H1 (cell line): ENCODE measurements around the gene ROS1. TPM values are rescaled to one million over a fixed set of nuclear protein-coding genes. Genes with fewer than 3 reads are reported as not detected.

Experiments used
- CTCF ChIA-PET: fragments of 300-600 bp; sonication (Branson Sonifier 250); formaldehyde crosslinking; loops from one replicate; lab custom pipeline; 2021; ENCODE audit not compliant: partially characterized antibody; lab: Charles Lee
- POLR2A ChIA-PET: fragments of 300-600 bp; sonication (Branson Sonifier 250); formaldehyde crosslinking; loops from one replicate; lab custom pipeline; 2021; ENCODE audit warnings: inconsistent platforms; ENCODE audit not compliant: partially characterized antibody; lab: Charles Lee
- DNase-seq, 2 experiments: peaks; one replicate each; pipeline versions ENCODE4 v3.0.0 to v3.0.0-alpha.2; 2010 to 2022; ENCODE audit warnings: low spot score in 2 of 2, low read depth in 1 of 2, mixed read lengths in 1 of 2
- FAIRE-seq: peaks from 2 replicates; lab custom pipeline; 2011; peaks lifted over from hg19 to GRCh38; lab: Jason Lieb, UNC
- H2AFZ ChIP-seq: 2 replicates; pipeline ENCODE4 v1.8.1; 2012; ENCODE audit warnings: low read length, inconsistent platforms
- H2AK5ac ChIP-seq: 2 replicates; pipeline ENCODE4 v1.6.1; 2013; ENCODE audit warnings: low read depth, low read length
- H2BK120ac ChIP-seq: replicated peaks from 2 replicates; pipeline ENCODE3; 2013; ENCODE audit warnings: low read depth, low read length, inconsistent platforms
- H2BK12ac ChIP-seq: 2 replicates; pipeline ENCODE4 v1.6.1; 2013; ENCODE audit warnings: low read depth, low read length
- H2BK15ac ChIP-seq: 2 replicates; pipeline ENCODE4 v1.6.1; 2013; ENCODE audit warnings: low read length
- H2BK20ac ChIP-seq: 2 replicates; pipeline ENCODE4 v1.6.1; 2013; ENCODE audit warnings: low read length
- H2BK5ac ChIP-seq: 2 replicates; pipeline ENCODE4 v1.6.1; 2013; ENCODE audit warnings: low read depth, low read length
- H3K14ac ChIP-seq: 2 replicates; pipeline ENCODE4 v1.6.1; 2013; ENCODE audit warnings: inconsistent platforms; ENCODE audit not compliant: insufficient read length
- H3K18ac ChIP-seq: 2 replicates; pipeline ENCODE4 v1.6.1; 2013; ENCODE audit warnings: low read length; ENCODE audit errors: extremely low read depth
- H3K23ac ChIP-seq: 2 replicates; pipeline ENCODE4 v1.6.1; 2013; ENCODE audit warnings: inconsistent platforms; ENCODE audit not compliant: insufficient read length
- H3K23me2 ChIP-seq: 2 replicates; pipeline ENCODE4 v1.6.1; 2013; ENCODE audit warnings: low read depth, low read length
- H3K27ac ChIP-seq: 2 replicates; pipeline ENCODE4 v1.6.1; 2011; ENCODE audit warnings: low read depth, low read length, inconsistent platforms
- H3K27me3 ChIP-seq, 4 experiments: replicated peaks in 1 of 4; 1 replicate in 1 of 4; 2 replicates in 3 of 4; pipeline versions ENCODE4 v1.6.1 to v1.8.1; 2011 to 2013; ENCODE audit warnings: low read length in 3 of 4, mild to moderate bottlenecking in 3 of 4, inconsistent platforms in 2 of 4, mixed read lengths in 2 of 4, moderate library complexity in 1 of 4; ENCODE audit not compliant: control insufficient read depth in 3 of 4, insufficient read depth in 3 of 4; ENCODE audit errors: extremely low read depth in 1 of 4
- H3K36me3 ChIP-seq, 4 experiments: 2 replicates each; pipeline versions ENCODE4 v1.6.1 to v1.8.1; 2011 to 2013; ENCODE audit warnings: mild to moderate bottlenecking in 4 of 4, low read length in 3 of 4, moderate library complexity in 2 of 4, control low read depth in 1 of 4, inconsistent platforms in 1 of 4; ENCODE audit not compliant: insufficient read depth in 4 of 4, control insufficient read depth in 2 of 4
- H3K4ac ChIP-seq: replicated peaks from 2 replicates; pipeline ENCODE3; 2013; ENCODE audit warnings: low read length, low read depth, mixed read lengths, inconsistent platforms; ENCODE audit not compliant: insufficient read length
- H3K4me1 ChIP-seq, 4 experiments: replicated peaks in 1 of 4; 1 replicate in 1 of 4; 2 replicates in 3 of 4; pipeline versions ENCODE4 v1.6.1 to v1.8.1; 2011 to 2013; ENCODE audit warnings: low read length in 3 of 4, inconsistent platforms in 2 of 4, mixed read lengths in 1 of 4; ENCODE audit not compliant: insufficient read depth in 4 of 4, control insufficient read depth in 3 of 4
- H3K4me2 ChIP-seq, 2 experiments: 2 replicates each; pipeline versions ENCODE4 v1.6.1 to v1.8.1; 2011 to 2013; ENCODE audit warnings: low read depth in 2 of 2, low read length in 2 of 2, control low read depth in 1 of 2, inconsistent platforms in 1 of 2, mild to moderate bottlenecking in 1 of 2; ENCODE audit not compliant: insufficient read depth in 1 of 2
- H3K4me3 ChIP-seq, 4 experiments: fragments of 200-600, 300-600 bp in 1 of 4; sonication (generic), shearing (Covaris generic), sonication (Bioruptor Twin) in 1 of 4; 2 replicates each; pipeline versions ENCODE4 v1.5.1 to v1.8.1; 2011 to 2016; ENCODE audit warnings: low read length in 4 of 4, low read depth in 3 of 4, control low read depth in 2 of 4, inconsistent platforms in 2 of 4, mild to moderate bottlenecking in 2 of 4, mixed read lengths in 1 of 4, moderate library complexity in 1 of 4; ENCODE audit not compliant: insufficient read depth in 2 of 4; ENCODE audit errors: extremely low read depth in 1 of 4
- H3K56ac ChIP-seq: replicated peaks from 2 replicates; pipeline ENCODE3; 2013; ENCODE audit warnings: low read depth, mild to moderate bottlenecking, mixed read lengths, low read length, inconsistent platforms; ENCODE audit not compliant: insufficient read length
- H3K79me1 ChIP-seq: 2 replicates; pipeline ENCODE4 v1.6.1; 2013; ENCODE audit warnings: low read depth, low read length, control low read depth
- H3K79me2 ChIP-seq, 2 experiments: 2 replicates each; pipeline versions ENCODE4 v1.6.1 to v1.8.1; 2012 to 2013; ENCODE audit warnings: low read length in 2 of 2, mild to moderate bottlenecking in 2 of 2, inconsistent platforms in 1 of 2; ENCODE audit not compliant: insufficient read depth in 2 of 2, control insufficient read depth in 1 of 2
- H3K9ac ChIP-seq, 4 experiments: replicated peaks in 1 of 4; 1 replicate in 1 of 4; 2 replicates in 3 of 4; pipeline versions ENCODE4 v1.6.1 to v1.8.1; 2011 to 2013; ENCODE audit warnings: low read depth in 3 of 4, low read length in 3 of 4, control low read depth in 2 of 4, mild to moderate bottlenecking in 2 of 4, moderate library complexity in 2 of 4, inconsistent platforms in 1 of 4; ENCODE audit errors: extremely low read depth in 1 of 4
- H3K9me3 ChIP-seq, 2 experiments: 2 replicates each; pipeline versions ENCODE4 v1.6.1 to v1.8.1; 2012 to 2013; ENCODE audit warnings: mild to moderate bottlenecking in 2 of 2, moderate library complexity in 2 of 2, control low read depth in 1 of 2, inconsistent platforms in 1 of 2, low read depth in 1 of 2, low read length in 1 of 2, mixed read lengths in 1 of 2; ENCODE audit not compliant: insufficient read depth in 2 of 2
- H4K20me1 ChIP-seq, 2 experiments: replicated peaks in 1 of 2; 2 replicates each; pipeline versions ENCODE3 to v1.8.1; 2011 to 2013; ENCODE audit warnings: inconsistent platforms in 2 of 2, low read length in 2 of 2, mild to moderate bottlenecking in 1 of 2; ENCODE audit not compliant: insufficient read depth in 2 of 2, control insufficient read depth in 1 of 2
- H4K5ac ChIP-seq: 2 replicates; pipeline ENCODE4 v1.6.1; 2013; ENCODE audit warnings: low read length, low read depth, mixed read lengths, inconsistent platforms; ENCODE audit not compliant: insufficient read length
- H4K8ac ChIP-seq: 2 replicates; pipeline ENCODE4 v1.8.0; 2013; ENCODE audit warnings: mild to moderate bottlenecking, moderate library complexity, low read length, inconsistent platforms; ENCODE audit not compliant: insufficient read depth; ENCODE audit errors: extremely low read depth
- H4K91ac ChIP-seq: replicated peaks from 2 replicates; pipeline ENCODE3; 2013; ENCODE audit warnings: low read length, mixed read lengths, inconsistent platforms; ENCODE audit not compliant: insufficient read length
- CHD2 ChIP-seq: IDR thresholded peaks from 2 replicates; pipeline ENCODE4 v1.6.1; 2012; ENCODE audit warnings: low read length, improper control_type of control experiment
- GTF2F1 ChIP-seq: IDR thresholded peaks from 2 replicates; pipeline ENCODE4 v1.6.1; 2012; ENCODE audit warnings: low read depth, low read length, improper control_type of control experiment, borderline replicate concordance
- WGBS, 2 experiments: shearing (Covaris generic) in 1 of 2; methylation state at CpG; one replicate each; pipeline versions ENCODE4 v1.1.6 to v1.1.7; 2013 to 2015; ENCODE audit warnings: low lambda C conversion rate in 2 of 2, mixed read lengths in 2 of 2, inconsistent platforms in 1 of 2, low coverage in 1 of 2, missing lambda C conversion rate in 1 of 2; ENCODE audit not compliant: insufficient replicate concordance in 2 of 2, insufficient coverage in 1 of 2, insufficient read length in 1 of 2; ENCODE audit errors: extremely low coverage in 1 of 2, missing lambda C conversion rate in 1 of 2; 5-methylcytosine and 5-hydroxymethylcytosine counted together
- polyA plus RNA-seq, 7 experiments: library from polyadenylated mRNA; depleted of rRNA in 3 of 7; stranded (reverse) in 5 of 7; unstranded in 2 of 7; fragments of >200 nt in 5 of 7; fragments of 200-250 nt in 2 of 7; gene quantifications; 1 replicate in 5 of 7; 2 replicates in 1 of 7; 4 replicates in 1 of 7; pipeline versions ENCODE4 v1.2.1 to v1.2.3, GENCODE V29; 2011 to 2013; ENCODE audit warnings: missing spikeins in 2 of 7, mixed read lengths in 2 of 7
- total RNA-seq: library from RNA; stranded (reverse); fragmentation: NEBNext Ultra II Directional; extraction: Animal tissue kit (Norgen Biotek cat#: 25700); gene quantifications from 2 replicates; pipeline ENCODE4 v1.2.1, GENCODE V29; 2021
- TF ChIP-seq, protein P1 (sequence below): IDR thresholded peaks from 2 replicates; pipeline ENCODE4 v1.6.1; 2012; ENCODE audit warnings: inconsistent platforms

Gene ROS1
- total and polyA plus RNA-seq, 2 of the 8 experiments (the other 6 are each of a cell fraction or from before 2014, with no cell fraction given): not detected

DNA sequence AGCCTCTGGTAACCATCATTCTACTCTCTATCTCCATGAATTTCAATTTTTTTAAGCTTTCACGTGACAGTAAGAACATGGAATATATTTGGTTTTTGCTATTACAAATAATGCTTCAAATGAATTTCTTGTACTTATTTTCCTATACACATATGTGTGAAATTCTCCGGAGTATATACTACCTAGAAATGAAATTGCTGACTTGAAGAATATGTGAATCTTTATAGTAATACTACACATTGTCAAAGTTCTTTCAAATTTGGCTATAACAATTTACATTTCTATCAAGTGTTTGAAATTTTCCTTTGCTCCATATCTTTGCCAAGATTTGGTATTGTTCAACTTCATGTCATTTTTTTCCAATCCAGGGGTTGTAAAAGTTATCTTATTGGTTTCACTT, 172.0 kb downstream of the ROS1 start:
- H2AFZ ChIP-seq: no peak overlapping the region
- no peak overlapping the region for H2BK5ac ChIP-seq
- H3K23me2 ChIP-seq: no peaks in the 10 kb centered on the region
- H3K4me1 ChIP-seq: no peaks in the 10 kb centered on the region
- H3K27ac ChIP-seq: no peak overlapping the region
- H3K14ac ChIP-seq: no peak overlapping the region
- no peak overlapping the region for H4K5ac ChIP-seq
- TF ChIP-seq, protein P1, sequence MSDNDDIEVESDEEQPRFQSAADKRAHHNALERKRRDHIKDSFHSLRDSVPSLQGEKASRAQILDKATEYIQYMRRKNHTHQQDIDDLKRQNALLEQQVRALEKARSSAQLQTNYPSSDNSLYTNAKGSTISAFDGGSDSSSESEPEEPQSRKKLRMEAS: no peak
- TF ChIP-seq CHD2: no peak
- no peak for TF ChIP-seq GTF2F1
- H2BK20ac ChIP-seq: no peak overlapping the region
- H3K56ac ChIP-seq: no peak overlapping the region
- no peaks in the 10 kb centered on the region for H3K27me3 ChIP-seq
- H3K79me1 ChIP-seq: no peaks in the 10 kb centered on the region
- no peak overlapping the region for H3K4ac ChIP-seq
- H2BK12ac ChIP-seq: no peak overlapping the region
- H3K9ac ChIP-seq: no peak overlapping the region
- DNase-seq (no peak), FAIRE-seq (no peak)
- H3K18ac ChIP-seq: no peak overlapping the region
- H4K8ac ChIP-seq: no peak overlapping the region
- CTCF ChIA-PET: no interaction called here
- H3K4me3 ChIP-seq: no peak overlapping the region
- H3K9me3 ChIP-seq: no peaks in the 10 kb centered on the region
- POLR2A ChIA-PET: interaction anchor here (1.0 to 1.3 kb wide), 3 partner anchors 10 to 17 kb away, joined by 3 read pairs; no protein-coding TSS in a partner anchor
- no peaks in the 10 kb centered on the region for H3K36me3 ChIP-seq
- no peaks in the 10 kb centered on the region for H4K20me1 ChIP-seq
- H3K4me2 ChIP-seq: no peak overlapping the region
- no peaks in the 10 kb centered on the region for H3K79me2 ChIP-seq
- H2AK5ac ChIP-seq: no peak overlapping the region
- H2BK15ac ChIP-seq: no peak overlapping the region
- 89% methylated on average over 2 of the region's 2 CpGs; no CpG with 5 or more reads in 1 of the 2 experiments for WGBS, 2 experiments
- no peak overlapping the region for H2BK120ac ChIP-seq
- no peak overlapping the region for H4K91ac ChIP-seq
- no peak overlapping the region for H3K23ac ChIP-seq
